Breast epithelium (tissue), 4 donors: ENCODE measurements around the gene ADCY2. TPM values are rescaled to one million over a fixed set of nuclear protein-coding genes. Genes with fewer than 3 reads are reported as not detected.
A peak's percentile ranks its signal among the peaks of the same experiment; 100 is the strongest.

Source experiments
- DNase-seq, 2 donors: peaks; one replicate each; pipeline ENCODE4 v3.0.0-alpha.2; 2019; ENCODE audit warnings: low spot score in 2 of 2
- H3K27ac ChIP-seq, 2 donors: fragments of 200-600 bp; sonication (generic) in 1 of 2; one replicate each; pipeline ENCODE4 v1.5.1; 2016 to 2019; ENCODE audit warnings: mild to moderate bottlenecking in 1 of 2
- H3K27me3 ChIP-seq, 2 donors: fragments of 200-600 bp; sonication (generic) in 1 of 2; one replicate each; pipeline versions ENCODE4 v1.5.1 to v1.6.0; 2017 to 2019; ENCODE audit warnings: control low read depth in 1 of 2, mild to moderate bottlenecking in 1 of 2
- H3K36me3 ChIP-seq: fragments of 200-600 bp; one replicate; pipeline ENCODE4 v1.5.1; 2019
- H3K4me1 ChIP-seq, 2 donors: fragments of 200-600 bp; sonication (generic); one replicate each; pipeline ENCODE4 v1.5.1; 2016 to 2019; ENCODE audit warnings: control low read depth in 1 of 2
- H3K4me3 ChIP-seq, 3 donors: fragments of 200-600 bp; sonication (generic); 1 replicate in 2 of 3; 2 replicates in 1 of 3; pipeline ENCODE4 v1.5.1; 2016 to 2019; ENCODE audit warnings: mild to moderate bottlenecking in 3 of 3, moderate library complexity in 2 of 3
- H3K9me3 ChIP-seq, 2 donors: fragments of 200-600 bp; sonication (generic) in 1 of 2; one replicate each; pipeline ENCODE4 v1.5.1; 2016 to 2019; ENCODE audit warnings: control low read depth in 1 of 2
- CTCF ChIP-seq, 3 donors: fragments of 450-650 bp; IDR thresholded peaks; one replicate each; pipeline ENCODE4 v1.5.1; 2016 to 2017; ENCODE audit warnings: antibody characterized with exemption in 3 of 3, mild to moderate bottlenecking in 3 of 3, moderate library complexity in 3 of 3
- POLR2A ChIP-seq: fragments of 450-650 bp; IDR thresholded peaks from one replicate; pipeline ENCODE4 v1.6.1; 2016; ENCODE audit warnings: antibody characterized with exemption, mild to moderate bottlenecking, moderate library complexity
- POLR2AphosphoS5 ChIP-seq, 3 donors: sonication (generic); formaldehyde crosslinking; IDR thresholded peaks; one replicate each; pipeline ENCODE4 v1.6.1; 2017; ENCODE audit warnings: antibody characterized with exemption in 3 of 3
- intact Hi-C: fragments of 100-400 bp; cut with DNase I; formaldehyde crosslinking; loops from one replicate; pipeline ENCODE4 v1.15.1; 2023; ENCODE audit warnings: low total_unique reads
- total RNA-seq, 3 donors: library from RNA; depleted of rRNA; stranded (reverse); fragments of >200 nt; gene quantifications; one replicate each; pipeline ENCODE4 v1.1.0, GENCODE V29; 2016

The ADCY2 gene
- total RNA-seq, 3 donors from 2014 or later, result 3.8 to 30.1 (median 4.9) TPM

- peaks cover 4% of the 10 kb centered on the region for H3K36me3 ChIP-seq
- no peaks in the 10 kb centered on the region for H3K27me3 ChIP-seq
- intact Hi-C loops, result no loop called here
- H3K4me3 ChIP-seq, result no peak overlapping the region
- no peak for DNase-seq
- no peaks in the 10 kb centered on the region for H3K4me1 ChIP-seq
- no peak overlapping the region for H3K27ac ChIP-seq
- TF ChIP-seq POLR2A (no peak), POLR2AphosphoS5 (IDR thresholded peaks at IDR 0.05) (no peak), CTCF (IDR thresholded peaks at IDR 0.05) (no peak)
- H3K9me3 ChIP-seq, result no peaks in the 10 kb centered on the region
Observed at GRCh38 chr5:7857926-7858632, 462.1 kb downstream of the ADCY2 start.

- Histone ChIP-seq H3K27me3 (no peaks in the 10 kb centered on the region), H3K9me3 (no peaks in the 10 kb centered on the region), H3K27ac (no peak overlapping the region), H3K36me3 (peaks cover 4% of the 10 kb centered on the region), H3K4me1 (no peaks in the 10 kb centered on the region), H3K4me3 (no peak overlapping the region)
- DNase-seq, result no peak
- intact Hi-C loops, result no loop called here
- TF ChIP-seq CTCF (IDR thresholded peaks at IDR 0.05) (no peak), POLR2A (no peak), POLR2AphosphoS5 (IDR thresholded peaks at IDR 0.05) (no peak)
Observed at GRCh38 chr5:7866196-7866595, 470.3 kb downstream of the ADCY2 start.

GRCh38 chr5:7867260-7867659 is 471.3 kb downstream of the ADCY2 start:
- Histone ChIP-seq H3K27ac (no peak overlapping the region), H3K27me3 (no peaks in the 10 kb centered on the region), H3K9me3 (no peaks in the 10 kb centered on the region), H3K36me3 (peaks cover 3% of the 10 kb centered on the region), H3K4me1 (no peaks in the 10 kb centered on the region), H3K4me3 (no peak overlapping the region)
- intact Hi-C loops, result no loop called here
- DNase-seq, result no peak
- TF ChIP-seq CTCF (IDR thresholded peaks at IDR 0.05), result no peak
- no peak for TF ChIP-seq POLR2A
- no peak for TF ChIP-seq POLR2AphosphoS5 (IDR thresholded peaks at IDR 0.05)

GRCh38 chr5:7868427-7868772 is 472.5 kb downstream of the ADCY2 start:
- no peaks in the 10 kb centered on the region for H3K27me3 ChIP-seq
- no peaks in the 10 kb centered on the region for H3K9me3 ChIP-seq
- no peaks in the 10 kb centered on the region for H3K36me3 ChIP-seq
- peak overlapping the region; percentile 83 to 100 (median 100) for H3K4me3 ChIP-seq
- H3K27ac ChIP-seq, result peak overlapping the region; percentile 73 to 83
- DNase-seq, result no peak
- intact Hi-C loops, result no loop called here
- no peaks in the 10 kb centered on the region for H3K4me1 ChIP-seq
- TF ChIP-seq POLR2A (no peak), POLR2AphosphoS5 (IDR thresholded peaks at IDR 0.05) (no peak), CTCF (IDR thresholded peaks at IDR 0.05) (no peak)

GRCh38 chr5:7868773-7869473 is 473.0 kb downstream of the ADCY2 start, which contains the start of the genes FASTKD3 and MTRR:
TSS of gene FASTKD3 (minus strand) at chr5:7869031. CDS start at chr5:7868083, 948 bp downstream.
TSS of gene MTRR (plus strand) at chr5:7869148. CDS start at chr5:7870795, 1,647 bp downstream.
- Histone ChIP-seq H3K27me3 (no peaks in the 10 kb centered on the region), H3K27ac (peak within 1 kb of the TSS; percentile 73 to 83), H3K4me3 (peak within 1 kb of the TSS; percentile 83 to 100 (median 100)), H3K4me1 (no peaks in the 10 kb centered on the region), H3K36me3 (no peaks in the 10 kb centered on the region), H3K9me3 (no peaks in the 10 kb centered on the region)
- peak; percentile 89 to 92 for DNase-seq
- TF ChIP-seq POLR2AphosphoS5 (IDR thresholded peaks at IDR 0.05), result peak in 1 of 3 donors; percentile 51
- TF ChIP-seq POLR2A, result peak; percentile 18
- no peak for TF ChIP-seq CTCF (IDR thresholded peaks at IDR 0.05)
- intact Hi-C loops, result no loop called here
